B cell (primary cell): ENCODE data around the gene EPX. TPM values are rescaled to one million over a fixed set of nuclear protein-coding genes. Genes with fewer than 3 reads are reported as not detected.

Source experiments
- ATAC-seq: fragments of 200-7000 bp; cut with Tn5 transposase; one replicate; pipeline ENCODE4 v1.10.0; 2021; ENCODE audit warnings: low read depth, mild to moderate bottlenecking, moderate number of reproducible peaks, moderate library complexity
- CTCF ChIA-PET: fragments of 350-600 bp; sonication (Branson Sonifier 250); formaldehyde crosslinking; loops from one replicate; lab custom pipeline; 2021; ENCODE audit warnings: antibody characterized with exemption, inconsistent platforms; lab: Charles Lee
- POLR2A ChIA-PET: fragments of 350-600 bp; sonication (Branson Sonifier 250); formaldehyde crosslinking; loops from one replicate; lab custom pipeline; 2021; ENCODE audit warnings: antibody characterized with exemption; lab: Charles Lee
- DNase-seq: peaks from one replicate; pipeline ENCODE4 v3.0.0; 2013
- H2AFZ ChIP-seq: 2 replicates; pipeline ENCODE4 v1.6.1; 2012; ENCODE audit warnings: mild to moderate bottlenecking, low read depth, low read length; ENCODE audit not compliant: insufficient read depth, poor library complexity, severe bottlenecking
- H3K27ac ChIP-seq, 2 donors: 1 replicate in 1 of 2; 2 replicates in 1 of 2; pipeline ENCODE4 v1.5.1; 2012 to 2013; ENCODE audit warnings: low read length in 2 of 2, mild to moderate bottlenecking in 2 of 2, moderate library complexity in 1 of 2
- H3K27me3 ChIP-seq, 4 experiments: fragments of 200-600 bp in 1 of 4; sonication (generic) in 1 of 4; replicated peaks in 1 of 4; 1 replicate in 2 of 4; 2 replicates in 2 of 4; pipeline versions ENCODE4 v1.6.1 to v1.7.0; 2013 to 2016; ENCODE audit warnings: low read length in 3 of 4, mild to moderate bottlenecking in 2 of 4, mixed read lengths in 1 of 4, moderate library complexity in 1 of 4; ENCODE audit not compliant: insufficient read depth in 4 of 4, control insufficient read depth in 3 of 4; ENCODE audit errors: control extremely low read depth in 1 of 4
- H3K36me3 ChIP-seq, 2 experiments: replicated peaks in 1 of 2; 1 replicate in 1 of 2; 2 replicates in 1 of 2; pipeline versions ENCODE4 v1.6.1 to v1.7.1; 2013; ENCODE audit warnings: low read length in 1 of 2; ENCODE audit not compliant: insufficient read depth in 2 of 2, control insufficient read depth in 1 of 2; ENCODE audit errors: control extremely low read depth in 1 of 2, extremely low read depth in 1 of 2
- H3K4me1 ChIP-seq, 2 donors: fragments of 200-600 bp in 1 of 2; sonication (generic) in 1 of 2; 1 replicate in 1 of 2; 2 replicates in 1 of 2; pipeline versions ENCODE4 v1.5.1 to v1.6.1; 2013 to 2017; ENCODE audit warnings: low read length in 2 of 2; ENCODE audit not compliant: control insufficient read depth in 2 of 2, insufficient read depth in 2 of 2
- H3K4me2 ChIP-seq: replicated peaks from 2 replicates; pipeline ENCODE3; 2012; ENCODE audit warnings: mild to moderate bottlenecking, low read depth, low read length; ENCODE audit not compliant: poor library complexity, severe bottlenecking
- H3K4me3 ChIP-seq, 5 experiments: fragments of 200-600 bp in 1 of 5; sonication (generic) in 1 of 5; 1 replicate in 3 of 5; 2 replicates in 2 of 5; pipeline versions ENCODE4 v1.5.1 to v1.7.0; 2011 to 2016; ENCODE audit warnings: low read length in 4 of 5, mild to moderate bottlenecking in 4 of 5, low read depth in 2 of 5, control low read depth in 1 of 5, moderate library complexity in 1 of 5; ENCODE audit not compliant: insufficient read depth in 1 of 5; ENCODE audit errors: control extremely low read depth in 1 of 5, extremely low read depth in 1 of 5
- H3K79me2 ChIP-seq: fragments of 200-600 bp; sonication (generic); one replicate; pipeline ENCODE4 v1.6.0; 2016; ENCODE audit warnings: low read length; ENCODE audit not compliant: control insufficient read depth, insufficient read depth
- H3K9ac ChIP-seq: fragments of 200-600 bp; sonication (generic); 2 replicates; pipeline ENCODE4 v1.6.1; 2017; ENCODE audit warnings: mild to moderate bottlenecking, low read length, moderate library complexity
- H3K9me3 ChIP-seq, 3 donors: one replicate each; pipeline versions ENCODE4 v1.6.1 to v1.7.1; 2013; ENCODE audit warnings: low read length in 2 of 3; ENCODE audit not compliant: control insufficient read depth in 2 of 3, insufficient read depth in 1 of 3; ENCODE audit errors: control extremely low read depth in 1 of 3
- H4K20me1 ChIP-seq: 2 replicates; pipeline ENCODE4 v1.6.0; 2012; ENCODE audit warnings: mild to moderate bottlenecking, low read length; ENCODE audit not compliant: insufficient read depth, control insufficient read depth, poor library complexity, severe bottlenecking
- H3K27ac Mint-ChIP-seq: one replicate; pipeline ENCODE4 v1.8.0; 2021; ENCODE audit warnings: mixed read lengths
- H3K27me3 Mint-ChIP-seq: one replicate; pipeline ENCODE4 v1.8.0; 2021; ENCODE audit warnings: mixed read lengths
- H3K4me1 Mint-ChIP-seq: one replicate; pipeline ENCODE4 v1.8.0; 2021; ENCODE audit warnings: mixed read lengths
- H3K4me3 Mint-ChIP-seq: one replicate; pipeline ENCODE4 v1.8.0; 2021; ENCODE audit warnings: mixed read lengths
- H3K9me3 Mint-ChIP-seq: one replicate; pipeline ENCODE4 v1.8.0; 2022; ENCODE audit warnings: mixed read lengths; ENCODE audit not compliant: insufficient read depth
- EZH2 ChIP-seq: IDR thresholded peaks from 2 replicates; pipeline ENCODE4 v1.6.1; 2012; ENCODE audit warnings: borderline replicate concordance, low read depth, mild to moderate bottlenecking, moderate library complexity, low read length; ENCODE audit not compliant: insufficient read depth, poor library complexity, severe bottlenecking
- WGBS: methylation state at CpG from one replicate; pipeline ENCODE4 v1.1.5; 2013; ENCODE audit warnings: missing lambda C conversion rate; ENCODE audit not compliant: insufficient coverage; 5-methylcytosine and 5-hydroxymethylcytosine counted together
- intact Hi-C: fragments of 100-400 bp; cut with micrococcal nuclease; formaldehyde crosslinking; loops from one replicate; pipeline ENCODE4 v1.10.0; 2022
- polyA plus RNA-seq: library from polyadenylated mRNA; depleted of rRNA; stranded (reverse); fragments of >200 nt; gene quantifications from 2 replicates; pipeline ENCODE4 v1.2.3, GENCODE V29; 2012
- total RNA-seq, 2 donors: library from RNA; stranded (reverse); fragments of 120-200 nt in 1 of 2; gene quantifications; 1 replicate in 1 of 2; 2 replicates in 1 of 2; pipeline versions ENCODE4 v1.2.3 to v1.2.4, GENCODE V29; 2013 to 2022
- TF ChIP-seq, protein P1 (sequence below): fragments of 200-600 bp; IDR thresholded peaks from one replicate; pipeline ENCODE4 v1.8.0; 2022; ENCODE audit warnings: antibody characterized with exemption, mild to moderate bottlenecking

The EPX gene
- total and polyA plus RNA-seq, 2 donors (not counting 1 experiment from before 2014, with no cell fraction given), result not detected

DNA sequence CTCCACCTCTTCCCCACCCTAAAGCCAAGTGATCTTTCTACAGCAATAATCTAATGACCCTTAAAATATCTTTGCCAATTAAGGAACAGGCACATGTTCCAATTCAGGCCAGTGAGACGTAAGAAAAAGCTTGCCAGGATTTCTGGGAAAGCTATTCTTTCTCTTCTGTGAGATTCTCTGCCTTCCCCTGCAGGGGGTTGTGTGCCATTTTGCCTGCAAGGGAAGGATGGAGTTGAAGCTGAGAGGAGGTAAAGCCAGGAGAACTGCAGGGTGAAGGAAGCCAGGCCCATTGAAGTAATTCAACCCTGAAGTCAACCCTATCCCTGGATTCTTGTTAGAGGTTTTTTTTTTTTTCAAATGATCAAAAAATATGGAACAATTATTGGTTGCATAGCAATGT, 36.9 kb downstream of the EPX start:
- no peaks in the 10 kb centered on the region for H3K36me3 ChIP-seq
- Mint-ChIP-seq H3K27me3 (peaks cover 7% of the 10 kb centered on the region), H3K4me1 (peaks cover 27% of the 10 kb centered on the region), H3K9me3 (no peaks in the 10 kb centered on the region), H3K4me3 (no peak overlapping the region), H3K27ac (no peak overlapping the region)
- H3K27ac ChIP-seq, result no peak overlapping the region
- intact Hi-C loops, result no loop called here
- H3K4me1 ChIP-seq, result peaks cover 20 to 25% of the 10 kb centered on the region in 2 donors
- no peaks in the 10 kb centered on the region for H3K79me2 ChIP-seq
- no peaks in the 10 kb centered on the region for H4K20me1 ChIP-seq
- no peak overlapping the region for H2AFZ ChIP-seq
- ChIA-PET POLR2A (interaction anchor here (0.5 kb wide), 1 partner anchor 929 kb away, joined by 3 read pairs; no protein-coding TSS in a partner anchor), CTCF (interaction anchor here (0.6 to 1.3 kb wide), 3 partner anchors 18 to 1208 kb away, joined by 3 to 6 read pairs (median 4); no protein-coding TSS in a partner anchor)
- no peak for TF ChIP-seq EZH2
- TF ChIP-seq, protein P1, sequence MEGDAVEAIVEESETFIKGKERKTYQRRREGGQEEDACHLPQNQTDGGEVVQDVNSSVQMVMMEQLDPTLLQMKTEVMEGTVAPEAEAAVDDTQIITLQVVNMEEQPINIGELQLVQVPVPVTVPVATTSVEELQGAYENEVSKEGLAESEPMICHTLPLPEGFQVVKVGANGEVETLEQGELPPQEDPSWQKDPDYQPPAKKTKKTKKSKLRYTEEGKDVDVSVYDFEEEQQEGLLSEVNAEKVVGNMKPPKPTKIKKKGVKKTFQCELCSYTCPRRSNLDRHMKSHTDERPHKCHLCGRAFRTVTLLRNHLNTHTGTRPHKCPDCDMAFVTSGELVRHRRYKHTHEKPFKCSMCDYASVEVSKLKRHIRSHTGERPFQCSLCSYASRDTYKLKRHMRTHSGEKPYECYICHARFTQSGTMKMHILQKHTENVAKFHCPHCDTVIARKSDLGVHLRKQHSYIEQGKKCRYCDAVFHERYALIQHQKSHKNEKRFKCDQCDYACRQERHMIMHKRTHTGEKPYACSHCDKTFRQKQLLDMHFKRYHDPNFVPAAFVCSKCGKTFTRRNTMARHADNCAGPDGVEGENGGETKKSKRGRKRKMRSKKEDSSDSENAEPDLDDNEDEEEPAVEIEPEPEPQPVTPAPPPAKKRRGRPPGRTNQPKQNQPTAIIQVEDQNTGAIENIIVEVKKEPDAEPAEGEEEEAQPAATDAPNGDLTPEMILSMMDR, result no peak
- no peaks in the 10 kb centered on the region for H3K9me3 ChIP-seq
- H3K9ac ChIP-seq, result no peak overlapping the region
- WGBS, result 83% methylated on average over 1 of the region's 1 CpG
- no peak overlapping the region for H3K4me2 ChIP-seq
- peaks cover 0 to 6% (median 2%) of the 10 kb centered on the region in 4 experiments for H3K27me3 ChIP-seq
- no peak overlapping the region for H3K4me3 ChIP-seq
- ATAC-seq, result no peak
- DNase-seq, result no peak

DNA sequence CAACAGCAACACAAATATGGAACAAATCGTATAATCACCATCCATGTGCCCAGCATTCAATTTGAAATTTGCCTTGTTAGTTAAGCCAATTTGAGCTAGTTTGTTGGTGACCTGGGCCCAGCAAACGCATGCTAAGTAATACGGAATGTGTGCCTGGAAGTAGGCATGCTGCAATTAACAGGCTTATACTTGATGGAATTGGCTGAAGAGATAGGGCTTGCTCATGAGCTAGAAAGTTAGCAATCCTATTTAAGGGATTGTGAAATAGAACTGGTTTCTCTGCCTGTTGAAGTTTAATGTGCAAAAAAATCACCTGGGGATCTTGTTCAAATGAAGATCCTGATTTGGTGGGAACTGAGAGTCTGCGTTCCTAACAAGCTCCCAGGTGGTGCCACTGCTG, 37.4 kb downstream of the EPX start:
- intact Hi-C loops, result no loop called here
- no peak overlapping the region for H3K27ac Mint-ChIP-seq
- no peak overlapping the region for H3K4me2 ChIP-seq
- no peak overlapping the region for H3K9ac ChIP-seq
- H3K79me2 ChIP-seq, result no peaks in the 10 kb centered on the region
- ChIA-PET POLR2A (no interaction called here), CTCF (interaction anchor here (1.0 to 1.3 kb wide), 2 partner anchors 17 to 88 kb away, joined by 3 to 4 read pairs; no protein-coding TSS in a partner anchor)
- H3K4me1 Mint-ChIP-seq, result peaks cover 30% of the 10 kb centered on the region
- H3K9me3 ChIP-seq, result no peaks in the 10 kb centered on the region
- H3K4me3 Mint-ChIP-seq, result no peak overlapping the region
- no peak for ATAC-seq
- DNase-seq, result no peak
- no peak overlapping the region for H3K4me3 ChIP-seq
- H3K36me3 ChIP-seq, result no peaks in the 10 kb centered on the region
- no peaks in the 10 kb centered on the region for H4K20me1 ChIP-seq
- H3K27me3 Mint-ChIP-seq, result peaks cover 5% of the 10 kb centered on the region
- H2AFZ ChIP-seq, result no peak overlapping the region
- TF ChIP-seq, protein P1, result no peak
- no peak for TF ChIP-seq EZH2
- H3K27me3 ChIP-seq, result peaks cover 0 to 6% (median 2%) of the 10 kb centered on the region in 4 experiments
- WGBS, result 98% methylated on average over 3 of the region's 4 CpGs
- no peak overlapping the region for H3K27ac ChIP-seq
- peaks cover 20 to 25% of the 10 kb centered on the region in 2 donors for H3K4me1 ChIP-seq
- H3K9me3 Mint-ChIP-seq, result no peaks in the 10 kb centered on the region
